22Rv1 (cell line): ENCODE data around the gene DLG5.

Source experiments
- CTCF ChIP-seq: fragments of 450-650 bp; IDR thresholded peaks from 2 replicates; pipeline ENCODE4 v1.5.1; 2017; ENCODE audit warnings: mild to moderate bottlenecking
- ZFX ChIP-seq: fragments of 450-650 bp; IDR thresholded peaks from 2 replicates; pipeline ENCODE4 v1.6.1; 2017; ENCODE audit warnings: antibody characterized with exemption, borderline replicate concordance

DNA sequence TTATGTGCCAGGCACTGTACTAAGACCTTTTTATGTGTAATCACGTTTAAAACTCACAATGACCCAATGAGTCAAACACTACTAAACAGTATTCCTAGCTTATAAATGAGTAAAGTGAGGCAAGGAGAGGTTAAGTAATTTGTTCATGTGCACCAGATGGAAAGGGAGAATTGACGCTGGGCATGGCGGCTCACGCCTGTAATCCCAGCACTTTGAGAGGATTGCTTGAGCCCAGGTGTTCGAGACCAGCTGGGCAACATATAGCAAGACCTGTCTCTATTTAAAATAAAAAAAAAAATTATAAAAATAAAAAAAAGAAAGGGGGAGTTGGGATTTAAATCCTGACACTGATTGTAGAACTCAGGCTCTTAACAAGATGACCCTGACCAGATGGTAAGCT, 46.7 kb upstream of the DLG5 start:
- TF ChIP-seq CTCF (no peak), ZFX (no peak)
